HepG2 (cell line): ENCODE data around the gene PTPA. TPM values are rescaled to one million over a fixed set of nuclear protein-coding genes. Genes with fewer than 3 reads are reported as not detected.

Source experiments
- AHDC1 ChIP-seq: sonication (generic); formaldehyde crosslinking; IDR thresholded peaks from 2 replicates; pipeline ENCODE4 v1.5.1; 2020; ENCODE audit warnings: mild to moderate bottlenecking, missing genetic modification reagents, borderline replicate concordance
- ASH2L ChIP-seq: fragments of 300-600, 200-600 bp; sonication (generic); IDR thresholded peaks from 2 replicates; pipeline ENCODE4 v1.7.0; 2017; ENCODE audit warnings: low read depth, mild to moderate bottlenecking, moderate library complexity, mixed read lengths, low read length; ENCODE audit not compliant: insufficient read length
- CBX1 ChIP-seq: IDR thresholded peaks from one replicate; pipeline ENCODE4 v1.6.1; 2016; ENCODE audit warnings: antibody characterized with exemption, low read depth
- CEBPB ChIP-seq: IDR thresholded peaks from 2 replicates; pipeline ENCODE4 v1.6.1; 2011; ENCODE audit warnings: low read depth, low read length, improper control_type of control experiment, borderline replicate concordance
- CEBPZ ChIP-seq: IDR thresholded peaks from 2 replicates; pipeline ENCODE4 v1.6.1; 2012; ENCODE audit warnings: low read length, improper control_type of control experiment
- ELF4 ChIP-seq: sonication (generic); formaldehyde crosslinking; IDR thresholded peaks from 2 replicates; pipeline ENCODE4 v1.5.0; 2020; ENCODE audit warnings: missing genetic modification reagents, mild to moderate bottlenecking, moderate library complexity, borderline replicate concordance
- FOXJ3 ChIP-seq: sonication (generic); formaldehyde crosslinking; IDR thresholded peaks from 2 replicates; pipeline ENCODE4 v1.4.0; 2020; ENCODE audit warnings: missing genetic modification reagents, mild to moderate bottlenecking, borderline replicate concordance
- GATAD1 ChIP-seq: IDR thresholded peaks from 2 replicates; pipeline ENCODE4 v1.6.1; 2016; ENCODE audit warnings: missing genetic modification reagents, missing compliant biosample characterization
- MXD1 ChIP-seq: sonication (generic); formaldehyde crosslinking; IDR thresholded peaks from 2 replicates; pipeline ENCODE4 v1.4.0; 2020; ENCODE audit warnings: mild to moderate bottlenecking, missing genetic modification reagents
- PATZ1 ChIP-seq: sonication (generic); formaldehyde crosslinking; IDR thresholded peaks from 2 replicates; pipeline ENCODE4 v1.4.0; 2020; ENCODE audit warnings: missing genetic modification reagents
- RFXANK ChIP-seq: IDR thresholded peaks from 2 replicates; pipeline ENCODE4 v1.6.1; 2016
- SNAI1 ChIP-seq: sonication (generic); formaldehyde crosslinking; IDR thresholded peaks from 2 replicates; pipeline ENCODE4 v1.5.0; 2020; ENCODE audit warnings: mild to moderate bottlenecking, missing genetic modification reagents, borderline replicate concordance
- SUZ12 ChIP-seq: fragments of 150-350 bp; IDR thresholded peaks from 2 replicates; pipeline ENCODE4 v1.6.1; 2014; ENCODE audit warnings: low read depth, low read length
- TARDBP ChIP-seq: sonication (generic); formaldehyde crosslinking; IDR thresholded peaks from 2 replicates; pipeline ENCODE4 v1.8.0; 2022; ENCODE audit warnings: mild to moderate bottlenecking, missing genetic modification reagents
- ZMYM3 ChIP-seq: sonication (generic); formaldehyde crosslinking; IDR thresholded peaks from 2 replicates; pipeline ENCODE4 v1.5.1; 2020; ENCODE audit warnings: mild to moderate bottlenecking, missing genetic modification reagents
- ZNF572 ChIP-seq: sonication (generic); formaldehyde crosslinking; IDR thresholded peaks from 2 replicates; pipeline ENCODE4 v1.5.1; 2020; ENCODE audit warnings: mild to moderate bottlenecking, missing genetic modification reagents
- polyA plus RNA-seq, 8 experiments: library from polyadenylated mRNA; depleted of rRNA in 3 of 8; stranded (reverse) in 7 of 8; unstranded in 1 of 8; fragments of >200 nt; fragmentation: Illumina TruSeq in 4 of 8; extraction: Trizol in 4 of 8; gene quantifications; 2 replicates each; pipeline versions ENCODE4 v1.2.1 to v1.2.3, GENCODE V29; 2011 to 2016; ENCODE audit warnings: low read depth in 4 of 8, missing spikeins in 1 of 8, mixed read lengths in 1 of 8; ENCODE audit not compliant: insufficient read depth in 1 of 8
- total RNA-seq, 5 experiments: library from RNA; depleted of rRNA; stranded (reverse); fragments of >200 nt; fragmentation: Illumina TruSeq; extraction: Trizol; gene quantifications; 2 replicates each; pipeline ENCODE4 v1.2.3, GENCODE V29; 2016; ENCODE audit warnings: low read depth in 1 of 5

The PTPA gene
- total and polyA plus RNA-seq, 2 of the 13 experiments (the other 11 are each of a cell fraction or from before 2014, with no cell fraction given) = 79.3 to 105 TPM

GRCh38 chr9:129175825-129176633 is 64.8 kb downstream of the PTPA start (continued):
- TF ChIP-seq CEBPZ = no peak
- no peak for TF ChIP-seq CEBPB
- TF ChIP-seq ZNF572 = no peak
- peak; percentile 19 for TF ChIP-seq CBX1
- TF ChIP-seq AHDC1 (CRISPR knock-in tag) = peak; percentile 52; the same call in 1 of the 2 replicates
- TF ChIP-seq SNAI1 (CRISPR knock-in tag) = no peak
- 0 out of 2 replicates have a peak, but pooled peaks have one; percentile 29 for TF ChIP-seq GATAD1 (CRISPR knock-in tag)
- 0 out of 2 replicates have a peak, but pooled peaks have one; percentile 26 for TF ChIP-seq ZMYM3
- TF ChIP-seq FOXJ3 (CRISPR knock-in tag) = peak; percentile 50; the same call in 1 of the 2 replicates
- TF ChIP-seq RFXANK (CRISPR knock-in tag) = no peak
- TF ChIP-seq MXD1 (CRISPR knock-in tag) = no peak
- TF ChIP-seq ELF4 (CRISPR knock-in tag) = peak; percentile 48; the same call in 1 of the 2 replicates
- TF ChIP-seq TARDBP (CRISPR knock-in tag) = peak; percentile 37; the same call in 1 of the 2 replicates
- TF ChIP-seq SUZ12 = peak; percentile 44
- peak; percentile 93 for TF ChIP-seq PATZ1 (CRISPR knock-in tag)
- TF ChIP-seq ASH2L = peak; percentile 35
